Progenitor cell of endocrine pancreas (in vitro differentiated cells): ENCODE measurements around the gene SCUBE1. TPM values are rescaled to one million over a fixed set of nuclear protein-coding genes. Genes with fewer than 3 reads are reported as not detected.

Experiments used
- DNase-seq: peaks from one replicate; pipeline ENCODE4 v3.0.0; 2021; ENCODE audit warnings: low spot score; ENCODE audit not compliant: unreplicated experiment
- H3K27ac Mint-ChIP-seq: 2 replicates; pipeline ENCODE4 v1.8.0; 2021; ENCODE audit warnings: mild to moderate bottlenecking, moderate library complexity, mixed read lengths
- H3K27me3 Mint-ChIP-seq: 2 replicates; pipeline ENCODE4 v1.8.0; 2021; ENCODE audit warnings: mixed read lengths
- H3K36me3 Mint-ChIP-seq: 2 replicates; pipeline ENCODE4 v1.8.0; 2022; ENCODE audit warnings: mixed read lengths; ENCODE audit not compliant: insufficient read depth
- H3K4me1 Mint-ChIP-seq: 2 replicates; pipeline ENCODE4 v1.8.0; 2021; ENCODE audit warnings: low read depth, mixed read lengths
- H3K4me3 Mint-ChIP-seq: 2 replicates; pipeline ENCODE4 v1.8.0; 2021; ENCODE audit warnings: low read depth, mild to moderate bottlenecking, moderate library complexity, mixed read lengths
- H3K9me3 Mint-ChIP-seq: 2 replicates; pipeline ENCODE4 v1.8.0; 2021; ENCODE audit warnings: low read depth, mixed read lengths
- CTCF ChIP-seq: fragments of 200-600 bp; sonication (generic); IDR thresholded peaks from one replicate; pipeline ENCODE4 v1.5.0; 2021; ENCODE audit warnings: antibody characterized with exemption, mild to moderate bottlenecking; ENCODE audit not compliant: unreplicated experiment
- total RNA-seq: library from RNA; stranded (reverse); gene quantifications from 2 replicates; pipeline ENCODE4 v1.2.1, GENCODE V29; 2021

Gene SCUBE1
- total RNA-seq, 1 donor from 2014 or later, result 4.5 TPM

- TF ChIP-seq CTCF, result no peak
- H3K36me3 Mint-ChIP-seq, result no peaks in the 10 kb centered on the region
- no peak overlapping the region for H3K4me3 Mint-ChIP-seq
- DNase-seq, result no peak
- peaks cover 3% of the 10 kb centered on the region for H3K4me1 Mint-ChIP-seq
- H3K27ac Mint-ChIP-seq, result peak overlapping the region; percentile 82
- H3K27me3 Mint-ChIP-seq, result peaks cover 55% of the 10 kb centered on the region
- H3K9me3 Mint-ChIP-seq, result no peaks in the 10 kb centered on the region
Observed at GRCh38 chr22:43269246-43269645, 73.9 kb downstream of the SCUBE1 start.

- H3K4me1 Mint-ChIP-seq, result peaks cover 11% of the 10 kb centered on the region
- no peaks in the 10 kb centered on the region for H3K9me3 Mint-ChIP-seq
- no peak overlapping the region for H3K27ac Mint-ChIP-seq
- peaks cover 59% of the 10 kb centered on the region for H3K27me3 Mint-ChIP-seq
- H3K36me3 Mint-ChIP-seq, result no peaks in the 10 kb centered on the region
- H3K4me3 Mint-ChIP-seq, result no peak overlapping the region
- DNase-seq, result no peak
- no peak for TF ChIP-seq CTCF
Observed at GRCh38 chr22:43267981-43268660, 75.1 kb downstream of the SCUBE1 start.

GRCh38 chr22:43267332-43267980 lies 75.7 kb downstream of the SCUBE1 start:
- Mint-ChIP-seq H3K27ac (no peak overlapping the region), H3K9me3 (no peaks in the 10 kb centered on the region), H3K27me3 (peaks cover 54% of the 10 kb centered on the region), H3K4me1 (peaks cover 12% of the 10 kb centered on the region), H3K4me3 (no peak overlapping the region), H3K36me3 (no peaks in the 10 kb centered on the region)
- no peak for TF ChIP-seq CTCF
- no peak for DNase-seq

GRCh38 chr22:43266076-43266475 lies 77.1 kb downstream of the SCUBE1 start:
- H3K36me3 Mint-ChIP-seq, result no peaks in the 10 kb centered on the region
- no peak overlapping the region for H3K4me3 Mint-ChIP-seq
- peaks cover 53% of the 10 kb centered on the region for H3K27me3 Mint-ChIP-seq
- H3K27ac Mint-ChIP-seq, result no peak overlapping the region
- no peaks in the 10 kb centered on the region for H3K9me3 Mint-ChIP-seq
- DNase-seq, result no peak
- TF ChIP-seq CTCF, result no peak
- H3K4me1 Mint-ChIP-seq, result peaks cover 12% of the 10 kb centered on the region

GRCh38 chr22:43263645-43264514 lies 79.3 kb downstream of the SCUBE1 start:
- no peak for DNase-seq
- H3K27ac Mint-ChIP-seq, result no peak overlapping the region
- H3K9me3 Mint-ChIP-seq, result no peaks in the 10 kb centered on the region
- TF ChIP-seq CTCF, result no peak
- no peaks in the 10 kb centered on the region for H3K36me3 Mint-ChIP-seq
- no peak overlapping the region for H3K4me3 Mint-ChIP-seq
- peaks cover 45% of the 10 kb centered on the region for H3K27me3 Mint-ChIP-seq
- H3K4me1 Mint-ChIP-seq, result peaks cover 12% of the 10 kb centered on the region
